Activated CD8-positive, alpha-beta memory T cell treated with anti-CD3 and anti-CD28 coated beads for 4 hours (primary cell): ENCODE data around the gene AGRN.
"Not testable (repeated sequence)": the region's sequence is repeated elsewhere in the genome, so short reads cannot be mapped to it uniquely, and the experiment has no call there.

Experiments
- DNase-seq, 2 donors: peaks; one replicate each; pipeline ENCODE4 v3.0.0-alpha.2; 2020; ENCODE audit warnings: low read depth in 2 of 2

The AGRN gene

GRCh38 chr1:1092149-1092855, 72.4 kb downstream of the AGRN start:
- DNase-seq = no peak

- no peak for DNase-seq
Measured at GRCh38 chr1:1092894-1093609, 73.1 kb downstream of the AGRN start.

- no peak for DNase-seq
Measured at GRCh38 chr1:1093610-1093943, 73.7 kb downstream of the AGRN start.

GRCh38 chr1:1094981-1095380, 75.1 kb downstream of the AGRN start:
- DNase-seq = no peak

GRCh38 chr1:1096136-1096535, 76.2 kb downstream of the AGRN start:
- DNase-seq = not testable (repeated sequence)

GRCh38 chr1:1098681-1099421, 78.9 kb downstream of the AGRN start:
- no peak for DNase-seq

GRCh38 chr1:1099506-1100183, 79.7 kb downstream of the AGRN start:
- no peak for DNase-seq

- DNase-seq = no peak
Measured at GRCh38 chr1:1100296-1100695, 80.4 kb downstream of the AGRN start.

- DNase-seq = no peak
Measured at GRCh38 chr1:1101503-1101902, 81.6 kb downstream of the AGRN start.

- not testable (repeated sequence) for DNase-seq
Measured at GRCh38 chr1:1104152-1104551, 84.2 kb downstream of the AGRN start.
